H9 (cell line): ENCODE measurements around the gene RBFOX2. TPM values are rescaled to one million over a fixed set of nuclear protein-coding genes. Genes with fewer than 3 reads are reported as not detected.

Experiments used
- DNase-seq: peaks from one replicate; pipeline ENCODE4 v3.0.0-alpha.2; 2017
- H2AFZ ChIP-seq: one replicate; pipeline ENCODE4 v1.6.1; 2013; ENCODE audit warnings: mild to moderate bottlenecking, low read length, control low read depth, moderate library complexity
- H2AK5ac ChIP-seq: 2 replicates; pipeline ENCODE4 v1.6.1; 2013; ENCODE audit warnings: low read length, control low read depth, mixed read lengths; ENCODE audit not compliant: insufficient read length
- H2BK120ac ChIP-seq: one replicate; pipeline ENCODE4 v1.6.1; 2013; ENCODE audit warnings: low read depth, mild to moderate bottlenecking, low read length, control low read depth, inconsistent platforms; ENCODE audit not compliant: poor library complexity, severe bottlenecking
- H2BK12ac ChIP-seq: 2 replicates; pipeline ENCODE4 v1.6.1; 2013; ENCODE audit warnings: low read length, control low read depth, mixed read lengths, low read depth; ENCODE audit not compliant: insufficient read length
- H2BK15ac ChIP-seq: 2 replicates; pipeline ENCODE4 v1.6.1; 2013; ENCODE audit warnings: low read depth, low read length, control low read depth
- H2BK20ac ChIP-seq: one replicate; pipeline ENCODE4 v1.6.1; 2013; ENCODE audit warnings: low read depth, mild to moderate bottlenecking, low read length, control low read depth, inconsistent platforms; ENCODE audit not compliant: poor library complexity, severe bottlenecking
- H2BK5ac ChIP-seq: 2 replicates; pipeline ENCODE4 v1.6.1; 2013; ENCODE audit warnings: low read length, control low read depth, mixed read lengths; ENCODE audit not compliant: insufficient read length
- H3K14ac ChIP-seq: 2 replicates; pipeline ENCODE4 v1.6.1; 2013; ENCODE audit warnings: low read length, control low read depth; ENCODE audit not compliant: insufficient read depth
- H3K18ac ChIP-seq: 2 replicates; pipeline ENCODE4 v1.6.1; 2013; ENCODE audit warnings: low read depth, mild to moderate bottlenecking, mixed read lengths, low read length, control low read depth; ENCODE audit not compliant: insufficient read length
- H3K23ac ChIP-seq: 2 replicates; pipeline ENCODE4 v1.6.1; 2013; ENCODE audit warnings: low read length, control low read depth, mixed read lengths, low read depth; ENCODE audit not compliant: insufficient read length
- H3K23me2 ChIP-seq: 2 replicates; pipeline ENCODE4 v1.6.1; 2013; ENCODE audit warnings: low read depth, mild to moderate bottlenecking, mixed read lengths, low read length, control low read depth; ENCODE audit not compliant: insufficient read length, poor library complexity, severe bottlenecking
- H3K27ac ChIP-seq: 2 replicates; pipeline ENCODE4 v1.5.1; 2013; ENCODE audit warnings: low read length, control low read depth, mixed read lengths, low read depth; ENCODE audit not compliant: insufficient read length
- H3K27me3 ChIP-seq: 2 replicates; pipeline ENCODE4 v1.6.1; 2013; ENCODE audit warnings: low read length, control low read depth, inconsistent platforms; ENCODE audit not compliant: insufficient read depth
- H3K4ac ChIP-seq: 2 replicates; pipeline ENCODE4 v1.6.1; 2013; ENCODE audit warnings: low read depth, mild to moderate bottlenecking, control low read depth, inconsistent platforms, low read length, moderate library complexity
- H3K4me1 ChIP-seq: 2 replicates; pipeline ENCODE4 v1.6.1; 2013; ENCODE audit warnings: low read length, control low read depth, inconsistent platforms; ENCODE audit not compliant: insufficient read depth
- H3K4me2 ChIP-seq: 2 replicates; pipeline ENCODE4 v1.6.1; 2013; ENCODE audit warnings: low read length, control low read depth, mixed read lengths; ENCODE audit not compliant: insufficient read length, insufficient read depth
- H3K56ac ChIP-seq: 2 replicates; pipeline ENCODE4 v1.6.1; 2013; ENCODE audit warnings: low read depth, mild to moderate bottlenecking, mixed read lengths, low read length, control low read depth; ENCODE audit not compliant: insufficient read length
- H3K79me1 ChIP-seq: 2 replicates; pipeline ENCODE4 v1.6.1; 2013; ENCODE audit warnings: low read depth, mild to moderate bottlenecking, moderate library complexity, low read length, control low read depth, inconsistent platforms; ENCODE audit not compliant: insufficient read depth, poor library complexity, severe bottlenecking
- H3K79me2 ChIP-seq: 2 replicates; pipeline ENCODE4 v1.6.1; 2013; ENCODE audit warnings: low read length, control low read depth, inconsistent platforms; ENCODE audit not compliant: insufficient read depth
- H3K9ac ChIP-seq: 2 replicates; pipeline ENCODE4 v1.6.1; 2013; ENCODE audit warnings: low read length, control low read depth, mixed read lengths; ENCODE audit not compliant: insufficient read length; ENCODE audit errors: extremely low read depth
- H3K9me3 ChIP-seq: one replicate; pipeline ENCODE4 v1.6.1; 2013; ENCODE audit warnings: low read depth, low read length, inconsistent platforms; ENCODE audit not compliant: control insufficient read depth
- H3T11ph ChIP-seq: one replicate; pipeline ENCODE4 v1.6.1; 2013; ENCODE audit warnings: mild to moderate bottlenecking, low read length, control low read depth, inconsistent platforms
- H4K20me1 ChIP-seq: one replicate; pipeline ENCODE4 v1.6.1; 2013; ENCODE audit not compliant: control insufficient read depth, insufficient read length, insufficient read depth
- H4K5ac ChIP-seq: 2 replicates; pipeline ENCODE4 v1.6.1; 2013; ENCODE audit warnings: low read depth, mild to moderate bottlenecking, mixed read lengths, low read length, control low read depth; ENCODE audit not compliant: insufficient read length
- H4K8ac ChIP-seq: replicated peaks from 2 replicates; pipeline ENCODE4 v1.6.1; 2013; ENCODE audit warnings: low read length, control low read depth, mixed read lengths, low read depth; ENCODE audit not compliant: insufficient read length
- H4K91ac ChIP-seq: 2 replicates; pipeline ENCODE4 v1.6.1; 2013; ENCODE audit warnings: low read depth, mild to moderate bottlenecking, moderate library complexity, mixed read lengths, low read length, control low read depth; ENCODE audit not compliant: insufficient read length
- H3K27ac Mint-ChIP-seq, 3 experiments: 2 replicates in 2 of 3; 3 replicates in 1 of 3; pipeline ENCODE4 v1.8.0; 2020 to 2021; ENCODE audit warnings: mixed read lengths in 3 of 3, mild to moderate bottlenecking in 1 of 3, moderate library complexity in 1 of 3
- H3K27me3 Mint-ChIP-seq: 2 replicates; pipeline ENCODE4 v1.8.0; 2021; ENCODE audit warnings: low read depth, mild to moderate bottlenecking, moderate library complexity, mixed read lengths
- H3K36me3 Mint-ChIP-seq, 3 experiments: 2 replicates in 2 of 3; 3 replicates in 1 of 3; pipeline ENCODE4 v1.8.0; 2020 to 2021; ENCODE audit warnings: low read depth in 3 of 3, mixed read lengths in 3 of 3; ENCODE audit not compliant: insufficient read depth in 1 of 3
- H3K4me1 Mint-ChIP-seq, 2 experiments: 2 replicates each; pipeline ENCODE4 v1.8.0; 2020; ENCODE audit warnings: mixed read lengths in 2 of 2
- H3K4me3 Mint-ChIP-seq, 2 experiments: 2 replicates in 1 of 2; 3 replicates in 1 of 2; pipeline ENCODE4 v1.8.0; 2020 to 2021; ENCODE audit warnings: mild to moderate bottlenecking in 2 of 2, mixed read lengths in 2 of 2, moderate library complexity in 1 of 2
- H3K9me3 Mint-ChIP-seq, 2 experiments: 2 replicates in 1 of 2; 3 replicates in 1 of 2; pipeline ENCODE4 v1.8.0; 2020; ENCODE audit warnings: mild to moderate bottlenecking in 2 of 2, mixed read lengths in 2 of 2, moderate library complexity in 1 of 2
- WGBS: extraction: QIAGEN DNeasy Blood & Tissue Kit; methylation state at CpG from one replicate; pipeline ENCODE4 v1.1.7; 2013; ENCODE audit warnings: missing lambda C conversion rate, low lambda C conversion rate, mixed read lengths; ENCODE audit not compliant: insufficient read length; ENCODE audit errors: extremely low coverage; 5-methylcytosine and 5-hydroxymethylcytosine counted together
- total RNA-seq: library from RNA; stranded (reverse); gene quantifications from 2 replicates; pipeline ENCODE4 v1.2.1, GENCODE V29; 2021
- TF ChIP-seq, protein P1 (sequence below): fragments of 200-600 bp; sonication (generic); conservative IDR thresholded peaks from 3 replicates; pipeline ENCODE4 v1.8.0; 2021; ENCODE audit warnings: antibody characterized with exemption, mild to moderate bottlenecking

The RBFOX2 gene
- total RNA-seq, 1 experiment from 2014 or later, result 84.7 TPM

DNA sequence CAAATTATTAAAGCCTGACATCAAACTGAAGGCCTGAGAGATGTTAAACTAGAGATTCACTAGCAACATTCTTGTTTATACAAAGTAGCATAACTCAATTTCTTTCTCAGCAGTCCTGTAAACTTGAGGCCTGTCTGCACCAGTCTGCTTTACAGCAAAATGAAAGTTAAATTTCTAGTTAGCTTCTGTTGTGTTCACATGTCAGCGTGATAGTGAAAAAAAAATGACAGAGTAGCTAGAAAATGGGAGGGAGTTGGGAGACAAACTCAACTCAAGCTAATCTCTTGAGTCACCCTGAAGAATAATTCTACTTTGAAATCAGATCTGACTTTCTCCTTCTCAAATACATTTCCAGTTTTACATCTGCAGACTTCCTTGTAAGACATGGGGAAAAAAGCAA is 6.5 kb downstream of the RBFOX2 start:
- H3K9me3 Mint-ChIP-seq, result peaks cover 0 to 2% of the 10 kb centered on the region in 2 experiments; a peak in 2 of 5 replicates
- Histone ChIP-seq H3K56ac (no peak overlapping the region), H3K23ac (no peak overlapping the region), H3K27ac (no peak overlapping the region), H2BK12ac (no peak overlapping the region), H3K4ac (no peak overlapping the region), H3K9me3 (no peaks in the 10 kb centered on the region), H3T11ph (no peak overlapping the region), H3K79me1 (peaks cover 5% of the 10 kb centered on the region), H4K91ac (no peak overlapping the region), H3K18ac (no peak overlapping the region), H2AFZ (no peak overlapping the region), H3K23me2 (no peaks in the 10 kb centered on the region), H2BK15ac (no peak overlapping the region), H2BK20ac (no peak overlapping the region), H3K27me3 (no peaks in the 10 kb centered on the region), H3K4me2 (no peak overlapping the region), H4K20me1 (no peaks in the 10 kb centered on the region), H3K9ac (no peak overlapping the region), H3K4me1 (peaks cover 2% of the 10 kb centered on the region; the same call in 1 of the 2 replicates), H4K8ac (no peak overlapping the region), H4K5ac (no peak overlapping the region), H2BK5ac (no peak overlapping the region), H3K14ac (no peak overlapping the region), H3K79me2 (peaks cover 23% of the 10 kb centered on the region; the same call in 1 of the 2 replicates), H2BK120ac (no peak overlapping the region), H2AK5ac (no peak overlapping the region)
- H3K27ac Mint-ChIP-seq, result peak overlapping the region in 2 of 3 experiments; percentile 8 to 64; a peak in 2 of 7 replicates
- H3K4me1 Mint-ChIP-seq, result peaks cover 40 to 46% of the 10 kb centered on the region in 2 experiments
- TF ChIP-seq, protein P1, sequence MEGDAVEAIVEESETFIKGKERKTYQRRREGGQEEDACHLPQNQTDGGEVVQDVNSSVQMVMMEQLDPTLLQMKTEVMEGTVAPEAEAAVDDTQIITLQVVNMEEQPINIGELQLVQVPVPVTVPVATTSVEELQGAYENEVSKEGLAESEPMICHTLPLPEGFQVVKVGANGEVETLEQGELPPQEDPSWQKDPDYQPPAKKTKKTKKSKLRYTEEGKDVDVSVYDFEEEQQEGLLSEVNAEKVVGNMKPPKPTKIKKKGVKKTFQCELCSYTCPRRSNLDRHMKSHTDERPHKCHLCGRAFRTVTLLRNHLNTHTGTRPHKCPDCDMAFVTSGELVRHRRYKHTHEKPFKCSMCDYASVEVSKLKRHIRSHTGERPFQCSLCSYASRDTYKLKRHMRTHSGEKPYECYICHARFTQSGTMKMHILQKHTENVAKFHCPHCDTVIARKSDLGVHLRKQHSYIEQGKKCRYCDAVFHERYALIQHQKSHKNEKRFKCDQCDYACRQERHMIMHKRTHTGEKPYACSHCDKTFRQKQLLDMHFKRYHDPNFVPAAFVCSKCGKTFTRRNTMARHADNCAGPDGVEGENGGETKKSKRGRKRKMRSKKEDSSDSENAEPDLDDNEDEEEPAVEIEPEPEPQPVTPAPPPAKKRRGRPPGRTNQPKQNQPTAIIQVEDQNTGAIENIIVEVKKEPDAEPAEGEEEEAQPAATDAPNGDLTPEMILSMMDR, result no peak
- WGBS, result no CpG with 5 or more reads among the region's 1 CpG
- DNase-seq, result no peak
- H3K4me3 Mint-ChIP-seq, result no peak overlapping the region
- no peaks in the 10 kb centered on the region for H3K27me3 Mint-ChIP-seq
- H3K36me3 Mint-ChIP-seq, result peaks cover 12 to 27% (median 25%) of the 10 kb centered on the region in 3 experiments
